Amniotic stem cell (primary cell): Measurements from ENCODE around the gene BTBD19.
A peak's percentile ranks its signal among the peaks of the same experiment; 100 is the strongest.
"Not testable (repeated sequence)": the region's sequence is repeated elsewhere in the genome, so short reads cannot be mapped to it uniquely, and the experiment has no call there.

Experiments used
- DNase-seq: peaks from one replicate; lab custom pipeline; 2025; lab: John Stamatoyannopoulos, UW

The BTBD19 gene

DNA sequence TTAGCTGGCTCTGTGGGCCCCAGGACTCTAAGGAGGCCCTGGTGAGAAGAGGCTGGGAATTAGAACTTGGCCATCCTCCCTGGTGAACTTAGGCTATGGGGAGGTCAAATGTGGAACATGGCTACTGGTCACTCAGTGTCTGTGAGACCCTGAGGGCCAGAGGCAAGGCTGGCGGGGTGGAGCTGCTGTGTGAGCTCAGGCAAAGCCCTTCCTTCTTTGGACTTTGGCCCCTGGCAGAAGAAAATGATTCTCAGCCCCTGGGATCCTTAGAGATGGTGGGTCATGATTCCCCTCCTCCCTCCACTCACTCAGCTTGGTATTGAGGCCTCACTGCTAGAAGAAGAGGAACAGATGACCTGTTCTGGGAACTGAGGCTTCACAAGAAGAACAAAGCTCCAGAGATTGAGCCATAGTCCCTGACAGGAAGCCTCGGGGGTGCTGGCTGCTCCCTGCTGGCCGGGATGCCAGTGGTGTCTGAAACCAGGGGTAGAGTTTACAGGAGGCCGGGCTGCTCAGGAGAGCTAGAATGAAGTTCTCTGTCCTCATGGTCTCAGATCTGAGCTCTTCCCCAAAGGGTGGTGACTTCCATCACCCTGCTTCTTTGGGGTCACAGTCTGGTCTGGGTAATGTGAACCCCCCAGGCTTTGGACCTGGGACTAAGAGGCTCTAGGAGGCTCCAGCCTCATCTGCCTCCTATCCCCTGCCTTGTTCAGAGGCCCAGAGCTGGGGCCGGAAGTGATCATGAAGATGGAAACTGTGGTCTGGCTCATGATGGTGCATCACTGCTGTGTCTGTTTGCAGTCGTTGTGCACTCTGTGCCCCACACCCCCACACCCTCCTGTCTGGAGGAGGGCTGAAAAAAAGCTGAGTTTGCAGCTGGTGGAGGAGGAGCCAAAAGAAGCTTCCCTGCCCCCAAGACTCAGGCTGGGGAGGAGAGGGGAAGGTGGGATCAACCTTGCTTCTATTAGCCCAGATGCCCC lies 905 bp downstream of the BTBD19 start:
- DNase-seq, result no peak

DNA sequence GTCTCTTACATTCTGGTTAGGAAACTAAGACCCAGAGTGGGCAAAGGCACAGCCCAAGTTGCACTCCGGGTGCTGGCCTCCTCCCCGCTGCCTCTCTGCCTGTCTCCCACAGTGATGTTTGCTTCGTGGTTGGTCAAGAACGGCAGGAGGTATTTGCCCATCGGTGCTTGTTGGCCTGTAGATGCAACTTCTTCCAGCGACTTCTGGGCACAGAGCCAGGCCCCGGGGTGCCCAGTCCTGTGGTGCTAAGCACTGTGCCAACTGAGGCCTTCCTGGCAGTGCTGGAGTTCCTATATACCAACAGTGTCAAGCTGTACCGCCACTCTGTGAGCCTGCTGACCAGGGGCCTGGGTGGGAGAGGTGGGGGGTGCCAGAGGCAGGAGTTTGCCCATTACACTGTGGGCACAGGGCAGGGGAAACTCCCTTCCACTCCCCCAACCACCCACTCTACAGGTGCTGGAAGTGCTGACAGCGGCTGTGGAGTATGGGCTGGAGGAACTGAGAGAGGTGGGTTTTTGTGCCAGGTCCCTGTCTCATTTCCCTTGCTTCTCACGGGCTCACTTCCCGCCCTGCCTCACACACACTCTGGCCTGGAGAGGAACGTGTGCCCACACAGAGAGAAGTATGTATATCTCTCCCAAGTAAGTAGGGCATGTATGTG lies 1.9 kb downstream of the BTBD19 start:
- no peak for DNase-seq

DNA sequence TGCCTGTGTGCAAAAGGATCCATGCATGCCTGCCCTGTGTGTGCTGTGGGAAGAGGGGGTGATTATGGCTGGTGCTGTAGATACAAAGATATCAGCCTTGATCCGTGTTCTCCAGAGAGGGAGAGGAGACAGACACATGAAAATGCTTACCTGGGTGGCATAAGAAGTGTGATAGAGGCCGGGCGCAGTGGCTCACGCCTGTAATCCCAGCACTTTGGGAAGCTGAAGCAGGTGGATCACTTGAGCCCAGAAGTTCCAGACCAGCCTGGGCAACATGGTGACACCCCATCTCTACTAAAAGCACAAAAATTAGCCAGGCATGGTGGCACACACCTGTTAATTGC lies 2.4 kb downstream of the BTBD19 start:
- DNase-seq, result not testable (repeated sequence)

DNA sequence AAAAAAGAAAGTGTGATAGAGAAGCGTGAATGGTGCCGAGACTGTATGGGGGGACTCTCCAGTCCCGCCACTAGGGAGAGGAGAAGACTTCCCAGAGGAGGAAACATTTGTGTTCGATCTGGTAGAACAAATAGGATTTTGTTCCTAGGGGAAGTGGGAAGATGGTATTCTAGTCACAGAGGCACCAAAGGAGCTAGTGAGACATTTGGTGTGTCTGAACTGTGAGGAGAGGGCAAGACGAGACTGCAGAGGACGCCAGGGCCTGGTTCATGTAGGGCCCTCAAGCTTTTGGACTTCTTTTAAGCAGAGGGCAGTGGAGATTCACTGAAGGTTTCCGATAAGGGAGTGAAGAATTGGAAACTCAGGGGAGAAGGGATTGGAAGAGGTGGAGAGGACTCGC lies 2.9 kb downstream of the BTBD19 start:
- DNase-seq, result no peak

DNA sequence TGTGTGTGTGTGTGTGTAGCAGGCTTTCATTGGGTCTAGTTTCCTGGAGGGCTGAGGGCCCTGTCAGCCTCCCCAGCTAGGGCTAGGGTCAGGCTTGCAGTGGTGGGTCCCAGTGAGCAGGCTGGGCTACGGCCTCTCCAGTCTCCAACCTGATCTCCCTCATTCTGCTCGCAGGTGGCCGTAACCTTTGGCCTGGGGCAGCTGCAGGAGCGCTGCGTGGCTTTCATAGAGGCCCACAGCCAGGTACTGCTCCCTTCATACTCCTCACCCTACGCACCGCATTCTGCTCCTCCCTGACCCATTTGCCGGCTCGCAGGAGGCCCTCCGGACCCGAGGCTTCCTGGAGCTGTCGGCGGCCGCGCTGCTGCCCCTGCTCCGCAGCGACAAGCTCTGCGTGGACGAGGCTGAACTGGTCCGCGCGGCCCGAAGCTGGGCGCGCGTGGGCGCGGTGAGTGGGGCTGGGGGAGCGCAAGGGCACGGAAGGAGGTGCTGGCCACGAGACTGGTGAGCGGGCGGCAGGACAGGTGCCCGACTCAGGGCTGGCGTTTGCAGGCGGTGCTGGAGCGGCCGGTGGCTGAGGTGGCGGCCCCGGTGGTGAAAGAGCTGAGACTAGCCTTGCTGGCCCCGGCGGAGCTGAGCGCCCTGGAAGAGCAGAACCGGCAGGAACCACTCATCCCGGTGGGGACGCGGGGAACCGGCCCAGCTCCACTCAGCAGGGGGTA lies 4.7 kb downstream of the BTBD19 start:
- no peak for DNase-seq

DNA sequence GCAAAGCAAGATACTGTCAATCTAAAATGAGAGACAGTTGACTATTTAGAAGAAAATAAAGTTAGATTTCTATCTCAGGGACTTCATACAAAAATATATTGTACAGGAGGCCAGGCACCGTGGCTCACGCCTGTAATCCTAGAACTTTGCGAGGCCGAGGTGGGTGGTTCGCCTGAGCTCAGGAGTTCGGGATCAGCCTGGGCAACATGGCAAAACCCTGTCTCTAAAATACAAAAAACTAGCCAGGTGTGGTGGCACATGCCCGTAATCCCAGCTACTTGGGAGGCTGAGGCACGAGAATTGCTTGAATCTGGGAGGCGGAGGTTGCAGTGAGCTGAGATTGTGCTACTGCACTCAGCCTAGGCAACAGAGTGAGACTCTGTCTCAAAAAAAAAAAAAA lies 7.6 kb downstream of the BTBD19 start:
- not testable (repeated sequence) for DNase-seq

DNA sequence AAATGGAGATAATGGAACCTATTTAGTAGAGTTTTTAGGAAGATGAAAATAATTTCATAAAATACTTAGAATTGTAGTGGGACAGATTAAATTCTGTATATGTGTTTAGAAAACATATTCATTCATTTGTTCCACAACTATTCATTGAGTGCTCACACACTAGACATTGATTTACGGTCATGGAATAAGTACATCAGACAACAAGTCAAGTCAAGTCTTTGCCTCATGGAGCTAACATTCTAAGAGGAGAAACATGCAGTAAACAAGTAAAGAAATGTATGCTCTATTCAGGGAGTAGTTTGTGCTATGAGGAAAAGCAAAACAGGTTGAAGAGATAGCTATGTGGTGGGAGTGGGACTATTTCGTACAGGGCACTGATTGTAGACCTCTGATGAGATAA lies 9.0 kb downstream of the BTBD19 start:
- DNase-seq, result no peak

DNA sequence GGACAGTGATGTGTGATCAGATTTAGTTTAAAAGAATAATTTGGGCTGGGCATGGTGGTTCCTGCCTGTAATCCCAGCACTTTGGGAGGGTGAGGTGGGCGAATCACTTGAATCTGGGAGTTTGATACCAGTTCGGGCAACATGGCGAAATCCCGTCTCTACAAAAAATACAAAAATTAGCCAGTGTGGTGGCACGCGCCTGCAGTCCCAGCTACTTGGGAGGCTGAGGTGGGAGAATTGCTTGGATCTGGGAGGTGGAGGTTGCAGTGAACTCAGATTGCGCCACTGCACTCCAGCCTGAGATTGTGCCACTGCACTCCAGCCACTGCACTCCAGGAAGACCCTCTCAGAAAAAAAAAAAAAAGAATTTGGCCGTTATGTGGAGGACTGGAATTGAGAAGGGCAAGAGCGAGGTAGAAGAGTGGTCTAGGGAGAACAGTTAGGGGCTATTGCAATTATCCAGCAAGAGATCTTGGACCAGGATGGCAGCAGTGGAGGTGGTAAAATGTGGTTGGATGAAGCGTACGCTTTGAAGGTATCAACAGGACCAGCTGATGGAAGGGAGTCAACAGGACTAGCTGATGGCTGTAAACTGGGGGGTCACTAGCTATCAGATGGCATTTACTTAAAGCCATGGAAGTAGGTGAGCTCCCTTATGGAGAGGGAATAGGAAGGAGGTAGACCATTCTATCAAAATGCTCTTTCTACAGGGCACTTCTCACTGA lies 9.6 kb downstream of the BTBD19 start:
- DNase-seq, result no peak

DNA sequence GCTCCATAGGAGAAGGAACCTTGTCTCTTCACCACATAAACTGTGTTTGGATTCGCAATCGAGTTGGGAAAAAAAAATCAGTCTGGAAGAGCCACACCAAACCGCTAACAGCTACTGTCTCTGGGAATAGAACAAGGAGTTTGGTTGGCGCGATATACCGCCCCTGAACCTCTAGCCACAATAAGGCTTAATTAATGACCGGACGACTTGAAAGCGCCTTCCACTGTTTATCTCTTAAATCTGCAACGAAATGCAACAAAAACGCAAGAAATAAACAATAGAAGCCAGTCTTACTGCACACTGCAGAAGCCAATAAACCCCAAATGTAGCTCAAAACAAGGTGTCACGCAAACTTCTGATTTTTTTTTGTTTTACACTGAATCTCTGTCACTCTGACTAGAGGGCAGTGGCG lies 10.9 kb downstream of the BTBD19 start:
- DNase-seq, result no peak

DNA sequence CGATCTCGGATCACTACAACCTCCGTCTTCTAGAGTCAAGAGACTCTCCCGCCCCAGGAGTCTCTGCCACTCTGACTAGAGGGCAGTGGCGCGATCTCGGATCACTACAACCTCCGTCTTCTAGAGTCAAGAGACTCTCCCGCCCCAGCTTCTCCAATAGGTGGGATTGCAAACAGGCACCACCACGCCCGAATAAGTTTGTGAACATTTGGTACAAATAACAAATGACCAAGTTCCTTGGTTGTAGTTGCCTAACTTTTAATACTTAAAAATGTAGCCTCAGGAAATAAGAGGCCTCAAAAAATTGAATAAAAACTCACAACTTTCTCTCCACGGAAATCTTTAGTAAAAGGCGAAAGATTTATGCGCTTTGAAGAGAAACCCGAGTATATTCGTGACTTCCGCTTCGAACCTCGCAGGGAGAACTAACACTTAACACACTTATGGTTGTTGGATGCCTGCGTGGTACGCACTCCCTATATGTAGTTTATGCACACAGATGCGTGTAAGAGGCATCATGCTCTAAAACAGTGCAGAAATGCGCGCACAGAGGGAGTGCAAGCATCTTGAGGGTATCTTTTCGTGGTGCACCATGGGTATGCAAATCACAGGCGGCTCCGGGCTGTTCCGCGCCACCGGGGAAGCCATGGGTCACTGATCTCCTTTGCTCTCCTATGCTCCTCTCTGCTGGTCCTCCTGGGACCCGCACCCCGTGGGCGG lies 11.4 kb downstream of the BTBD19 start:
- peak; percentile 81 for DNase-seq

DNA sequence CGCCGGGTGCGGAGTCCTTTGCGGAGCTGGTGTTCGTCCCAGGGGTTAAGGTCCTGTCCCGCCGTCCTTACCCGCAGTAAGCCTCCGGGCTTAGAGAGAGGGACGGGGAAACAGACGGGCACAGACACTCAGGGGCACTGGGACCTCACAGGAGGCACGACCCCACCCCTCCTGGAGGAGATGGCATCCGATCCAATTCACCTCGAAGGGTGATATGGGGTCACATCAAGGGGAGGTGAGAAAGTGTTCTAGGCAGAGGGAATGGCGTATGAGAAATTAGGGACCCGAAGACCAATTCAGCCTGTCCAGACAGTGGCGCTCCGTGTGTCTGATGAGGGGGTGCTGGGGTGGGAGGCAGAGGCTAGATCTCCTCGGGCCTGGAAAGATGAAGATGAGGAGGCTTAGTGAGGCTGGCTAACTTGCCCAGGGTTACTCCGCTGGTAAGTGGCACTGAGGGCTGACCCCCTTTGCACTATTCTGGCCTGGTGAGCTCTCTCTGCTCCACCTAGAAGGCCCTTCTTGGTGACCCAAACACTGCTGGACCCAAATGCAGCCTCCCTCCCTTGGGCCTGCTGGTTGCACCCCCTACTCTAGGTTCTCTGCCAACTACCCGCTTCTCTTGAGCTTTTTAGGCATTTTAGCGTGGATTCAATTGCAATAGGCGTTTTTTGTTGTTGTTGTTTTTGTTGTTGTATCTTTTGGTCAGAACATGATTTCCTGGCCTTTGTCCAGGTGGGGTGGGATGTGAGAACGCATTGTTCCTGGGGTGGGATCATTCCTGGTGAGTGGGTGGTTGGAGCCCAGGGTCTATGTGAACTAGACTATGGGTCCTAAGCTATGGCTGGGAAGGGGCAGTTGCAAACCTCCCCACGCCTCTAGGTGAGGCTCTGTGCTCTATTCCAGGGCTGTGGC lies 12.3 kb downstream of the BTBD19 start:
- DNase-seq, result no peak

DNA sequence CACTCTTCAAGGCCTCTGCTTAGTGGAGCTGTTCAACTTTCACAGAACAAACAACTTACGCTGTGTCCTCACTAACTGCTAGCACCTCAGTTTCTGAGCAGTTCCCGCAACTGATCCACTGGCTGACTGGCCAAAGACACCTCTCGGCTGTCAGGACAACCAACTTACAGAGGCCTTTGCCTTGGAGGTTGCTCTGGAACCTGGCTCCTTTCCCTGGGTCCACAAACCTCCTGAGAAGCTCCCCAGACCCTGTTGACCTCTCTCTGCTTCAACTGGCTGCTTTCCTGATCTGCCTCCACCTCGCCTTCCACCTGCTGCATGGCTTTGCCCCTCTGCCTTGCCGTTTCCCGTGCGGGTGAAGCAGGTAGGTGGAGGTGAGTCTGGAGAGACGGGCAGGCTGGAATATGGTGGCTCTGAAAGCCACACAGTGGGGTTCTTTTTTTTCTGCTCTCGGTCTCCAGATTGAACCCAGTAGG lies 13.0 kb downstream of the BTBD19 start:
- no peak for DNase-seq

DNA sequence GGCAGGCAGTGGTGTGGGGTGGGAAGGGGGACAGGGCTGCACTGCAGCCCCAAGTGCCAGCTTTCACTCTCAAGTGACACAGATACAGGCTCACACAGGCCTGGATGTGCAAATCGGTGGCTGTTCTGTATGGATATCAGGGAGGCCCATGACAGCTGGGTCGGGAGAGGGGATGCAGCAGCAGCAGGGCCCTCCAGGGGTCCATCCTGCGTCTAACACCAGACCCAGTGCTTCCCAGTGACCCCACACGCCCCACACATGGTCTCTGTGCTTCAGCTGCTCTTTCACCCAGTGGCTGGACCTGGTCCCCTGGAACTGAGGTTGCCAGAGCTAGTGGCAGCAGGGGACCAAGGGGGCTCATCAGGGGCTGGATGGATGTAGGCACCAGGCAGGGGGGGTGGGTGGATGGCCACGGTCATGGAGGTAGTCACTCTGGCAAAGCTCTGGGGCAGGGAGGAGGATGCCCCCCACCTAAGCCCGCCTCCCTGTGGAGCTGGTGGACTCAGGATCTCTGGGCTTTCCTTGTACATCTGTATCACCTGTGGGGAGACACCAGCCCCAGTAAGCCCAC lies 13.9 kb downstream of the BTBD19 start:
- no peak for DNase-seq

DNA sequence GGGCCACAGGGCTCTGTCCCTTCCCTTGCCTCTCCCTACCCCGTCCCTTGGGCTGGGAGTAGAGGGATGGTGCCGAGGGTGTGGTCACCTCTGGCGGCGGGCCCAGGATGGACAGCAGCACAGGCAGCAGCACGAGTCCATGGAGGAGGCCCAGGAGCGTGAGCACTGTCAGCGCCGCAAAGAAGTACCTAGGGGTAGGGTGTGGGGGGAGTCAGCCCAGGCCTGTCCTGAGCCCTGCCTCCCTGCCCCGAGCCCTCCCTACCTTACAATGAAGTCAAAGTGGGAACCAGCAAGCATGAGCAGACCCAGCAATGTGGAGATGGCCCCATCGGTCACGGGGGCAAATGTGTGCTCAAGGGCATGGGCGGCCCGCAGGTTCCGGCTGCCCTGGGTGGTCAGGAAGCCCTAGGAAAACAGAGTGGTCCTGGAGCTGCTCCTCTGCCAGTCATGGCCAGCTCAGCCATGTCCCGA lies 14.7 kb downstream of the BTBD19 start:
- no peak for DNase-seq

DNA sequence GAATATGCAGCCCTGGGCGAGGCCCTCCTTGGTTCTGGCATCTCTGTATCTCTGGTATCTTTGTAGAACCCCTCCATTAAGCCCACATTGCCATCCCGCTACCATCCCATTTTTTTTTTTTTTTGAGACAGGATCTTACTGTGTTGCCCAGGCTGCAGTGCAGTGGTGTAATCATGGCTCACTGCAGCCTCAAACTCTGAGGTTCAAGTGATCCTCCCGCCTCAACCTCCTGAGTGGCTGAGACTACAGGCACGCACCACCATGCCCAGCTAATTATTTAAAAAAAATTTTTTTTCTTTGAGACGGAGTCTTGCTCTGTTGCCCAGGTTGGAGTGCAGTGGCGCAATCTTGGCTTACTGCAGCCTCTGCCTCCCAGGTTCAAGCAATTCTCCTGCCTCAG lies 16.1 kb downstream of the BTBD19 start:
- not testable (repeated sequence) for DNase-seq

DNA sequence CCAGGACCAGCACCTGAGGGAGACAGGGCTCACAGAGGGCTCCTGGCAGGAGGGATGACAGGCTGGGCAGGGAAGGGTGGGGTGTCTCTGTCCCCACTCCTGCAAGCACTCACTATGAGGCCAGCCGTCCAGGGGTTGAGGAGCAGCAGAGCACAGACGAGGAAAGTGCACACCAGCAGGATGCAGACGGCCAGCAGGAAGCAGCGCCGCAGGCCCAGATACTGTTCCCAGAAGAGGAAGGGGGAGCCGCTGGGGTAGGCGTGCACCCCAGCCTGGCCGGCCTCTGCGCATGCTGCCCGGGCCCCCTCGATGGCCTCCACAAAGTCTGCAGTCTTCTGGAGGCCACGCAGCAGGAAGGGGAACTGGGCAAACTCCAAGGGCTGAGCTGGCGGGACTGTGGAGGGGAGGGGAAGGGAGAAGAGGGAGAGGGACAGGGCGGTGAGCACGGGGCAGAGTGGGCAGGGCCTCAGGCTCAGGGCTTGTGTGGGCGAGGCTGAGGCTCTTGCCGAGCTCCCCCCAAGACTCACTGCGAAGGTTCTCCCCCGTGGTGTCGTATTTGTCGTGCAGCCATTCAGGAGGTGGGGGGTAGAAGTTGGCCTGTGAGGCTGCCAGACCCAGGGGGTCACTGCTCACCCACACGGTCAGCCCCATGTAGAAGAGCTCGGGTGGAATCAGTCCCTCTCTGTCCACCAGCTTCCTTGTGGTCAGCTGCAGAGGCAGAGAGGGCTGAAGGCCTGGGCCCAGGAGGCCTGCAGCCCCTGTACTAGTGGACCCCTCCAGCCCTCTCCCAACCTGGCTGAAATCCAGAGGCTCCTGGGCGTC lies 18.3 kb downstream of the BTBD19 start:
- no peak for DNase-seq

DNA sequence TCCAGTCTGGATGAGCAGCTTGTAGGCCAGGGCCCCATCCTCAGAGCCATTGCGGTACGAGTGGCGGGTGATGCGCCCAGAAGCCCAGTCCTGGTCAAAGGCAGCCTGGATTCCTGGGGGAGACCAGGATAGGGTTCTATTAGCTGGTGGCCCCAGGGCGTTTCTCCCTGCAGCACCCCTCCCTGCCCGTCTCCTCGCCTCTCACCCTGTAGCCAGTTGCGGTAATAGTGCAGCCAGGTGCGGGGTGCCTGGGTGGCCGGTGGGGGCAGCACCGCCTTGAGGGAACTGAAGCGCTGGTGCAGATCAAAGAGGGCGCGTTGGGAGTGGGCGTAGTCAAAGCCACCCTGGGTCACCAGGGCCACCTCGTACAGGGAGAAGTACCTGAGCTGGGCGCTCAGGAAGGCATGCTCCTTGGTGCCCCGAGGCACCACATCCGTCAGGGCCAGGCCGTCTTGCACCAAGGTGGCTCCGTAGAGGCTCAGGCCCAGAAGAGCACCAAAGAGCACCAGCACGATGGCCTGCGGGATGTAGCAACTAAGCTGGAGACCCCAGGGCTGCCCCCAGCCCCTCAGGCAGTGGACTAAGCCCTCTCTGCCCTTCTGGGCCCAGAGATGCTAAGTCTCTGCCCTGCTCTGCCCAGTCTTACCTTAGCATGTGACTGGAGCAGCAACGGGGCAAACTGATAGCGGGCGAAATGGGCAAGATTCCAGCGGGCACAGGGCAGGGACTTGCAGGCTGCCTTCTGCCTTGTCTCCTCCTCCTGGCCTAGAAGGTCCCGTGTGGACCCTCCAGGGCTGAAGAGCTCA lies 19.1 kb downstream of the BTBD19 start:
- DNase-seq, result no peak
